Ectodermal cell (in vitro differentiated cells): ENCODE results near the gene DPYD.

Source experiments
- H3K27ac ChIP-seq: 2 replicates; pipeline ENCODE4 v1.7.0; 2013; ENCODE audit warnings: mild to moderate bottlenecking, low read depth, low read length; ENCODE audit not compliant: insufficient read depth, poor library complexity, severe bottlenecking
- H3K27me3 ChIP-seq: 2 replicates; pipeline ENCODE4 v1.7.0; 2013; ENCODE audit warnings: mild to moderate bottlenecking, low read length; ENCODE audit not compliant: insufficient read depth, control insufficient read depth, poor library complexity, severe bottlenecking
- H3K36me3 ChIP-seq: one replicate; pipeline ENCODE4 v1.7.0; 2013; ENCODE audit warnings: low read length; ENCODE audit not compliant: control insufficient read depth, insufficient read depth
- H3K4me1 ChIP-seq: one replicate; pipeline ENCODE4 v1.7.0; 2013; ENCODE audit warnings: low read length; ENCODE audit not compliant: control insufficient read depth, insufficient read depth
- H3K4me3 ChIP-seq: 2 replicates; pipeline ENCODE4 v1.7.0; 2013; ENCODE audit warnings: low read depth, low read length, control low read depth; ENCODE audit not compliant: insufficient read depth
- H3K9me3 ChIP-seq: 2 replicates; pipeline ENCODE4 v1.7.0; 2013; ENCODE audit warnings: mild to moderate bottlenecking, low read length, moderate library complexity; ENCODE audit not compliant: control insufficient read depth
- WGBS, 2 experiments: methylation state at CpG; one replicate each; pipeline ENCODE4 v1.1.7; 2013; ENCODE audit warnings: missing lambda C conversion rate in 2 of 2; 5-methylcytosine and 5-hydroxymethylcytosine counted together

DPYD gene

DNA sequence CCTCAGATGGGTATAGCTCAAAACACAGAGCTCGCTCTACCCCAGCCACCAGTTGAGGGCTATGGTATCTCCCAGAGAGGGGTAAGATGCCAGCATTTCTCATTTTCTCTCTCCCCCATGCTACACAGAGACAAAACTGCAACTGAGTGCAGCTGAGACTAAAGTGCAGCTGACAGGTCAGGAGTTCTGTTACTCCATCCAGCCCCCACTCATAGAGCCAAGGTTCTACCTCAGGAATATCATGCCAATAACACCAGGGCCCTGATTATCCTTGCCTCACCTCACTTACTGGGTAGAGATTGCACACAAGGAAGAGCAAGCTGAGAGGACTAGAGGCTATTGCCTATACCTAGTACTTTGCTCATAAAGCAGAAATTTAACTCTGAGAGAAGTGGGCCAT is 34.6 kb downstream of the DPYD start:
- no peaks in the 10 kb centered on the region for H3K27me3 ChIP-seq
- H3K4me3 ChIP-seq, result no peak overlapping the region
- 92 to 100% methylated on average over 1 of the region's 1 CpG for WGBS, 2 experiments
- no peaks in the 10 kb centered on the region for H3K4me1 ChIP-seq
- no peaks in the 10 kb centered on the region for H3K9me3 ChIP-seq
- no peak overlapping the region for H3K27ac ChIP-seq
- no peaks in the 10 kb centered on the region for H3K36me3 ChIP-seq

DNA sequence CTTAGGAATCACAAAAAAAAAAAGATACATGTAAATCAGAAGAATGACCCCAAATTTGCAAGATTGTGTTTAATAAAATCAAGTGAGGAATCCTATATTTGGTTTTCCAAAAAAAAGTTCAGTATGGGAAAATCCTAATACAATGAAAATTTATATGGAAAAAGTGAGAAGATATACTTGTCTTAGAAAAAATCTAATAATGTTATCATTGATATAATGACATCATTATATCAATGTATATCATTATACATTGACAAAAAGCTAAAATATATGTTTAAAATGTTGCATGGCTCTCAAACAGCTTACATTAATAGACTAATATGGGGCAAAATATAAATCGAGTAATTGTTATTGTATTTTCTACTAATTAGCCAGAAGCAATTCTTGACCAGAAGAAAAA is 37.0 kb downstream of the DPYD start:
- H3K36me3 ChIP-seq, result no peaks in the 10 kb centered on the region
- H3K9me3 ChIP-seq, result no peaks in the 10 kb centered on the region
- H3K4me3 ChIP-seq, result no peak overlapping the region
- H3K27ac ChIP-seq, result no peak overlapping the region
- WGBS, 2 experiments, result no CpG with 5 or more reads among the region's 1 CpG
- H3K4me1 ChIP-seq, result no peaks in the 10 kb centered on the region
- H3K27me3 ChIP-seq, result no peaks in the 10 kb centered on the region

DNA sequence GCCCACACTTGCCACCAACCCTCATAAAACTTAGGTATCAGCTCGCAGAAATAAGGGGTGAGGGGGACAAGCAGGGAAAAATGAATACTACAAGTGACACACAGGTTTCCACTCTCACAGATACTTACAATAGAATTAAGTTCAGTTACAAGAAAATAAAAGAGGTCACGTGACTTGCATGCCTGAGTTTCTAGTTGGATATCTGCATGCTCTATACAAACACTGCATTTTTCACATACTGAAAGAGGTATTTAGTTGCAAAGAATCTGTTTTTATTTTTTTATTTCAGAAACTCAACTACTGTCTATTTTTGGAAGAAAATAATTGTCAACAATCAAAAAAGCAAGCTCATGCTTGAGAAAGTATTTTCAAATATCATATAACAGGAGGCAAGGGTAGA is 43.5 kb downstream of the DPYD start:
- H3K4me3 ChIP-seq, result no peak overlapping the region

DNA sequence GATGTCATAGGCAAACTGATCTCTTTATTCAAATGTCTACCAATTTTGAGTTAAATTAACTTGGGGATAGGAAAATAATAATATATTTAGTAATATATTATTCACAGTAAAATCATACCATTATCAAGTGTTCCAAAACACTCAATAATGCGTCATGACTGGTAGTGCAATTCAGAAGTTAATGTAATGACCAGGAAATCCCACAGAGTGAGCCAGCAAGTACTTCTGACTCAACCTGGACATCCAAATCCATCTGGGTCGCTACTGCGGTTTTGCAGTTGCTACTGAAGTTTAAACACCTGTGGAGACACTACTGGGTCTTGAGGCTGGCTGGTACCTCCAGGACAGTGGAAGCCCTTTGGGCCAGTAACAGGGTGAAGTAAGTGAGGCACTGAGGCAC is 44.8 kb downstream of the DPYD start:
- Histone ChIP-seq H3K27ac (no peak overlapping the region), H3K36me3 (no peaks in the 10 kb centered on the region), H3K4me3 (no peak overlapping the region), H3K4me1 (peaks cover 5% of the 10 kb centered on the region), H3K9me3 (no peaks in the 10 kb centered on the region), H3K27me3 (no peaks in the 10 kb centered on the region)
- WGBS, 2 experiments, result 95 to 98% methylated on average over 3 of the region's 3 CpGs

More for the DNA sequence above, 43.5 kb downstream of the DPYD start:
- Histone ChIP-seq H3K9me3 (no peaks in the 10 kb centered on the region), H3K27me3 (no peaks in the 10 kb centered on the region), H3K36me3 (no peaks in the 10 kb centered on the region), H3K27ac (no peak overlapping the region), H3K4me1 (no peaks in the 10 kb centered on the region)
- 97 to 100% methylated on average over 2 of the region's 2 CpGs for WGBS, 2 experiments

DNA sequence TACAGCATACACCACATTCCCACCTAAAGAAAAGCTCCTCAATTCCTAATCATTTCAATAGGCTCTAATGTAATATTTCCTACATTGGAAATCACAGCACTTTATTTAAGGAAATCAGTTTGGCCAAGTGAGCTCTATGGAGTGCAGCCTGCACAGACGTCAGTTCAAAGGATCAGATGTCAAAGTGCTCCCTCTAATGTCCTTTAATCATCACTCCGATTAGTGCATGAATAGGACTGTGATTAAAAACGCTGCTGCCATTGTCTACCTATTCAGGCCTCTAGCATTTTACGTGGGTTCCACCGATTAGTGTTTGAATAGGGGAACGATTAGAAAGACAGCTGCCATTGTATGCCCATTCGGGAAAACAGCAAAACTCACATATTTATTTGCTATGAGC is 50.2 kb downstream of the DPYD start:
- WGBS, 2 experiments, result 45 to 47% methylated on average over 7 of the region's 7 CpGs
- Histone ChIP-seq H3K4me3 (no peak overlapping the region), H3K4me1 (peaks cover 10% of the 10 kb centered on the region)

DNA sequence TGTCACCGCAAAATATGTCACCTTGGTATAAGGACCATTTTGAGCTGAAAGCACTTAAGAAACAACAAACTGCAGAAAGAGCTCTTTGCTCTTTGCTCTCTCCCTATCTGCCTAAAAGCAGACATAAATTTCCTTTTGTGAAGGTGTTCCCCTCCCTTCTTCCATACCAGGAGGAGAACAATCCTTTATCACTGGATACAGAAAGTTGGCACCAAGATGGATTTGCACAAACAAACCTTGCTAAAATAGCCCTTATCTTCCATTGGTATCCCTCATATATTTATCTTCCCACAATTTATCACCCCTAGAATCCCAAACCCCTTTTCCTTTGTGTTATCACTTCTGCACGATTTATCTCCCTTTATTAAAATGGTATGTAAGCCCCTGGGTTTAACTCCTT is 51.4 kb downstream of the DPYD start:
- no peaks in the 10 kb centered on the region for H3K9me3 ChIP-seq
- no peak overlapping the region for H3K27ac ChIP-seq
- H3K27me3 ChIP-seq, result no peaks in the 10 kb centered on the region
- 88 to 92% methylated on average over 2 of the region's 2 CpGs for WGBS, 2 experiments
- peaks cover 10% of the 10 kb centered on the region for H3K4me1 ChIP-seq
- no peak overlapping the region for H3K4me3 ChIP-seq
- no peaks in the 10 kb centered on the region for H3K36me3 ChIP-seq

More for the DNA sequence above, 50.2 kb downstream of the DPYD start:
- Histone ChIP-seq H3K36me3 (no peaks in the 10 kb centered on the region), H3K9me3 (no peaks in the 10 kb centered on the region), H3K27me3 (no peaks in the 10 kb centered on the region), H3K27ac (no peak overlapping the region)

DNA sequence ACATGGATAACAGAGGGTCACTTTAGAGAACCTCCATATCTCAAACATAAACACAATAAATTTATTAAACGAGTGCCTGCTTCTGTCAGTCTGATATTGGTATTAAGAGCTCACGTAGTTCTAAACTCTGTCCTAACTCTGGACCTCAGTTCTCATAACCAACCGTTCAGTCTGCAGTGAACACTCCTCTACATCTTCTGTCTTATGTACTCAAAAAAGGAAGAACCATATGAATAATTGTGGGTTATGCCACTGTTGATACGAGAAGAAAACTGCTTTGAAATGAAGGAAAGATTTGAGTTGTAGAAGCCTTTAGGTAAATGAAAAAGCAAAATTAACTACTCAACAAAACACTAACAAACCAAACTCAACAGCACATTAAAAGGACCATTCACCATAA is 53.7 kb downstream of the DPYD start:
- no peaks in the 10 kb centered on the region for H3K9me3 ChIP-seq
- no peak overlapping the region for H3K4me3 ChIP-seq
- H3K36me3 ChIP-seq, result no peaks in the 10 kb centered on the region
- WGBS, 2 experiments, result 87 to 91% methylated on average over 3 of the region's 4 CpGs
- H3K27ac ChIP-seq, result no peak overlapping the region
- H3K27me3 ChIP-seq, result no peaks in the 10 kb centered on the region
- H3K4me1 ChIP-seq, result peaks cover 10% of the 10 kb centered on the region

DNA sequence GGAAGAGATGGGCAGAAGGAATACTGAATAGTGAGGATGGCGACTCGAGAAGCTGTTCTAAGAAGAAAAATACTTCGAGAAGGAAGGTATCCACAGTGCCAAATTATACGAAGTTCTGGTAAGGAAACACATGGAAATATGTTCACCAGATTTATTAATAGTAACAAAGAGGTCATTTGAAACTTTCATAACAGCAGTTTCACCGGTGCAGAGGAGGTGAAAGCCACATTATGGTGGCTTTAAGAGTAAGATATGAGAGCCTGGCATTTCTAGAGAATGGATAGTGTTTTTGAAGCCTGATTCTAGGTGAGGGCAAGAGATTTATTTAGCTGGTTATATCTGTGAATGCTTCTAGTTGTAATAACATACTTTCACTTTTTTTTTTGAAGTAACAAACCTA is 56.2 kb downstream of the DPYD start:
- Histone ChIP-seq H3K36me3 (no peaks in the 10 kb centered on the region), H3K4me1 (no peaks in the 10 kb centered on the region), H3K9me3 (no peaks in the 10 kb centered on the region), H3K27ac (no peak overlapping the region), H3K4me3 (no peak overlapping the region), H3K27me3 (no peaks in the 10 kb centered on the region)
- WGBS, 2 experiments, result 92 to 93% methylated on average over 5 of the region's 5 CpGs

DNA sequence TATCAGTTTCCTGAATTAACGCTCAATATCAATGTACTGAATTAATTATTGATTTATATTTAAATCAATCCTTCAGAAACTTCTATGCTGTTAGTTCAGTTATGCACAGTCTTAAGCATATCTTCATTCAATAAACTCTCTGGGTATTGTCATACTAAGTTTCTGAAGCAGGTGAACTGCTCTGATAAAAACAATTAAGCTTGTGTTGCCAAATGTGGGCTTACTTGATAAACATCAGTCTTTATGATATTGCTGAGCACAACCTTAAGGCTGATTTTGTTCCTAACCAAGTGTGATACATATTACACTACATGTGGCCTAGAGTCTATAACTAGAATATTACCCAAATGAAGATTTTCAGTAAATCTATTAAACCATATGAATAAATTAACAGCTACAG is 67.6 kb downstream of the DPYD start:
- Histone ChIP-seq H3K27me3 (no peaks in the 10 kb centered on the region), H3K27ac (no peak overlapping the region), H3K4me3 (no peak overlapping the region), H3K9me3 (no peaks in the 10 kb centered on the region), H3K36me3 (no peaks in the 10 kb centered on the region), H3K4me1 (no peaks in the 10 kb centered on the region)
- 100% methylated on average over 1 of the region's 1 CpG; no CpG with 5 or more reads in 1 of the 2 experiments for WGBS, 2 experiments

DNA sequence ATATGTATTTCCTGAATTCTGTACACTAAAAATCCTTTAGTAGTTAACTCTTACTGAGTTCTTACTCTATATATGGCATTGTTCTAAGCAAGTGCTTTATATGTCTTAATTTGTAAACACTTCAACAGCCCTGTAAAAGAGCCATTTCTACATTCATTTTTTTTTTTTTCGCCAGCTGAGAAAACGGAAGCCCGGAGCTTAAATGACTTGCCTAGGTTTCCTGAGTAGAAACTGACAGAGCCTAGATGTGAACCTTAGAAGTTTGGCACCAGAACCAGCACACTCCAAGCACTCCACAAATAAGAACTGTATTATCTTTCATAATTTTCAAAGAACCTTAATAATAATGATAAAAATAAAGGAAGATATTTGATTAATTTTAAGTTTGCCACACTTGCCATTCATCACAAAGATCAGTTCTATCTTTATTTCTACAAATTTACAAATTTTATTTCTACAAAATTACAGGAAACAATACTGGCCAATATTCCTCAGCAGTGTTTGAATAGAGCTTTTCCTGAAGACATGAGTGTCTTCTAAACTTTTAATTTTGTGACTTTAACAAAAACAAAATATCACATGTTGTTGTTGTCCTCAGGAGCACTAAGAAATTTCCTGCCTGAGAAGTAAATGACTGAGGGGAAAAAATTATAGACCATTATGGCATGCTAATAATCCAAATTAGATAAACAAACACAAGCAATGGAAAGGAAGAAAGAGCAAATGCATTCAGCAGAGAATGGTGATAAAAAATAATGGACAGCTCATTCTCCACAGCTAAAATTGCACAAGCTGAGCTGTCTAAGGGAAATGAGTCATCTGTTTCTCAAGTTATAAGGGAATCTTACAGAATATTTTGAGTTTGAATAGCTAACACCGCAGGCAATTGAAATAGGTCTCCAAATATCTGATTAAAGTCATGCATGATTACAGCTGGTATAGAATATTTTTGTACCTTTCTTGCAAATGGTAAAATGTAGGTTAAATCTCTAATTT is 71.2 kb downstream of the DPYD start:
- 86 to 98% methylated on average over 4 of the region's 4 CpGs for WGBS, 2 experiments
- H3K36me3 ChIP-seq, result no peaks in the 10 kb centered on the region
- no peaks in the 10 kb centered on the region for H3K27me3 ChIP-seq
- no peak overlapping the region for H3K27ac ChIP-seq
- H3K4me1 ChIP-seq, result no peaks in the 10 kb centered on the region
- peaks cover 2% of the 10 kb centered on the region for H3K9me3 ChIP-seq
- no peak overlapping the region for H3K4me3 ChIP-seq
